OCI-LY1 (cell line): ENCODE measurements around the gene SLC7A14.

Source experiments
- H2AFZ ChIP-seq: fragments of 200-600 bp; sonication (generic), shearing (Covaris generic); 2 replicates; pipeline ENCODE4 v1.6.0; 2014; ENCODE audit warnings: antibody characterized with exemption, mild to moderate bottlenecking, low read length
- H3F3A ChIP-seq: fragments of 200-600 bp; sonication (generic), shearing (Covaris generic); 2 replicates; pipeline ENCODE4 v1.6.0; 2014; ENCODE audit warnings: mild to moderate bottlenecking, antibody characterized with exemption, low read length, moderate library complexity; ENCODE audit not compliant: insufficient read depth
- H3K27ac ChIP-seq: fragments of 200-600 bp; sonication (generic); 2 replicates; pipeline ENCODE4 v1.5.1; 2014; ENCODE audit warnings: low read length, mixed run types, mild to moderate bottlenecking, low read depth; ENCODE audit not compliant: poor library complexity, severe bottlenecking
- H3K27me3 ChIP-seq: fragments of 200-600 bp; sonication (generic); 2 replicates; pipeline ENCODE4 v1.6.0; 2014; ENCODE audit warnings: antibody characterized with exemption, mild to moderate bottlenecking, low read length, moderate library complexity; ENCODE audit not compliant: insufficient read depth
- H3K36me3 ChIP-seq: fragments of 200-600 bp; sonication (generic); 2 replicates; pipeline ENCODE4 v1.6.1; 2014; ENCODE audit warnings: mild to moderate bottlenecking, antibody characterized with exemption, low read length, moderate library complexity, mixed read lengths; ENCODE audit not compliant: insufficient read depth
- H3K4me1 ChIP-seq: fragments of 200-600 bp; sonication (generic); 2 replicates; pipeline ENCODE4 v1.5.1; 2014; ENCODE audit warnings: mild to moderate bottlenecking, low read length, moderate library complexity; ENCODE audit not compliant: insufficient read depth, severe bottlenecking
- H3K4me2 ChIP-seq: fragments of 200-600 bp; sonication (generic), shearing (Covaris generic); 2 replicates; pipeline ENCODE4 v1.6.1; 2014; ENCODE audit warnings: low read length
- H3K4me3 ChIP-seq: fragments of 200-600 bp; sonication (generic); 2 replicates; pipeline ENCODE4 v1.5.1; 2014; ENCODE audit warnings: low read length, low read depth, mild to moderate bottlenecking, mixed read lengths; ENCODE audit not compliant: poor library complexity, severe bottlenecking
- H3K79me2 ChIP-seq: fragments of 200-600 bp; shearing (Covaris generic); 2 replicates; pipeline ENCODE4 v1.6.1; 2016; ENCODE audit warnings: mixed run types, low read length, mixed read lengths; ENCODE audit not compliant: insufficient read depth
- H3K9ac ChIP-seq: fragments of 200-600 bp; sonication (generic), shearing (Covaris generic); 2 replicates; pipeline ENCODE4 v1.6.1; 2014; ENCODE audit warnings: mild to moderate bottlenecking, low read length, mixed read lengths
- H3K9me2 ChIP-seq: fragments of 200-600 bp; sonication (generic), shearing (Covaris generic); 2 replicates; pipeline ENCODE4 v1.6.1; 2014; ENCODE audit warnings: low read depth, mild to moderate bottlenecking, low read length, mixed read lengths
- H3K9me3 ChIP-seq: fragments of 200-600 bp; shearing (Covaris generic); 2 replicates; pipeline ENCODE4 v1.6.1; 2014; ENCODE audit warnings: low read length, mixed read lengths
- H4K20me1 ChIP-seq: fragments of 200-600 bp; sonication (generic), shearing (Covaris generic); 2 replicates; pipeline ENCODE4 v1.6.0; 2016; ENCODE audit warnings: mild to moderate bottlenecking, low read length; ENCODE audit not compliant: insufficient read depth
- EZH2 ChIP-seq: fragments of 200-600 bp; sonication (generic), shearing (Covaris generic); IDR thresholded peaks from 2 replicates; pipeline ENCODE4 v1.8.0; 2017; ENCODE audit warnings: borderline replicate concordance, mixed run types, mild to moderate bottlenecking, antibody characterized with exemption, low read length, moderate library complexity, mixed read lengths
- TF ChIP-seq, protein P1 (sequence below): fragments of 200-600 bp; sonication (generic), shearing (Covaris generic); IDR thresholded peaks from 2 replicates; pipeline ENCODE4 v1.5.1; 2017; ENCODE audit warnings: mild to moderate bottlenecking, antibody characterized with exemption, low read length, moderate library complexity, mixed read lengths

Gene SLC7A14

DNA sequence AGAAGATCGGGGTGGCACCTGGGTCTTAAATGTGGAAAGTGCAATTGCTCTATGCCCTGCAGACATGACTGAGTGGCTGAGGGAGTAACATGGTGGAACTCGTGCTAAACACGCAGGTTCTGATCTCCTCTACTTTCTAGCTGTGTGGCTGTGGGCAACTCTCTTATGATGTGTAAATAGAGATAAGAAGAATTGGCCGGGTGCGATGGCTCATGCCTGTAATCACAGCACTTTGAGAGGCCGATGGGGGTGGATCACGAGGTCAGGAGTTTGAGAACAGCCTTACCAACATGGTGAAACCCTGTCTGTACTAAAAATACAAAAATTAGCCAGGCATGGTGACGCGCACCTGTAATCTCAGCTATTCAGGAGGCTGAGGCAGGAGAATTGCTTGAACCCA, 99.5 kb downstream of the SLC7A14 start:
- Histone ChIP-seq H3K27ac (no peak overlapping the region), H3K9ac (no peak overlapping the region), H4K20me1 (no peaks in the 10 kb centered on the region), H3K9me2 (no peaks in the 10 kb centered on the region), H3K36me3 (no peaks in the 10 kb centered on the region), H3K4me3 (no peak overlapping the region), H3K4me1 (no peaks in the 10 kb centered on the region), H3K4me2 (no peak overlapping the region), H3F3A (no peaks in the 10 kb centered on the region), H3K9me3 (no peaks in the 10 kb centered on the region), H2AFZ (no peak overlapping the region), H3K79me2 (no peaks in the 10 kb centered on the region), H3K27me3 (no peaks in the 10 kb centered on the region)
- TF ChIP-seq, protein P1, sequence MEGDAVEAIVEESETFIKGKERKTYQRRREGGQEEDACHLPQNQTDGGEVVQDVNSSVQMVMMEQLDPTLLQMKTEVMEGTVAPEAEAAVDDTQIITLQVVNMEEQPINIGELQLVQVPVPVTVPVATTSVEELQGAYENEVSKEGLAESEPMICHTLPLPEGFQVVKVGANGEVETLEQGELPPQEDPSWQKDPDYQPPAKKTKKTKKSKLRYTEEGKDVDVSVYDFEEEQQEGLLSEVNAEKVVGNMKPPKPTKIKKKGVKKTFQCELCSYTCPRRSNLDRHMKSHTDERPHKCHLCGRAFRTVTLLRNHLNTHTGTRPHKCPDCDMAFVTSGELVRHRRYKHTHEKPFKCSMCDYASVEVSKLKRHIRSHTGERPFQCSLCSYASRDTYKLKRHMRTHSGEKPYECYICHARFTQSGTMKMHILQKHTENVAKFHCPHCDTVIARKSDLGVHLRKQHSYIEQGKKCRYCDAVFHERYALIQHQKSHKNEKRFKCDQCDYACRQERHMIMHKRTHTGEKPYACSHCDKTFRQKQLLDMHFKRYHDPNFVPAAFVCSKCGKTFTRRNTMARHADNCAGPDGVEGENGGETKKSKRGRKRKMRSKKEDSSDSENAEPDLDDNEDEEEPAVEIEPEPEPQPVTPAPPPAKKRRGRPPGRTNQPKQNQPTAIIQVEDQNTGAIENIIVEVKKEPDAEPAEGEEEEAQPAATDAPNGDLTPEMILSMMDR = no peak
- TF ChIP-seq EZH2 = no peak

DNA sequence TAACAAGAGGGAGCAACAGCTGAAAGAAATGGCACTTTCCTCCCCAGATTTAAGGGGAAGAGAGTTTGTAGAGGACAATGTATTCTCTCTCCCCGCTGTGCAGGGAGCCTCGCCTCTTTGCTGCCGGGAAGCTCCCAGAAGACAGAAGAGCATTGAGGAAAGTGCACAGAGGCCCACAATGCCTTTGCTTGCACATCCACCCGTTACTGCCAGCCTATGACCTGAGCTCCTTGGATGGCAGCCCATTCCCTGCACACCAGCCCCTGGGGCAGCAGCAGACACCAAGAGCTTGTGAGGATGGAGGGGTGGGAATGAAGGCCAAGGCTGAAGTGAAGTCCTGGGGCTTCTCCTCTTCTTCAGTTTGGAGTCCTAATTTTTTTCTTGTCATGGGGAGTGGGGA, 100.2 kb downstream of the SLC7A14 start:
- no peaks in the 10 kb centered on the region for H3F3A ChIP-seq
- H3K79me2 ChIP-seq = no peaks in the 10 kb centered on the region
- H4K20me1 ChIP-seq = no peaks in the 10 kb centered on the region
- no peaks in the 10 kb centered on the region for H3K36me3 ChIP-seq
- no peak overlapping the region for H2AFZ ChIP-seq
- no peaks in the 10 kb centered on the region for H3K4me1 ChIP-seq
- no peak overlapping the region for H3K27ac ChIP-seq
- TF ChIP-seq EZH2 = no peak
- TF ChIP-seq, protein P1 = no peak
- H3K9me3 ChIP-seq = no peaks in the 10 kb centered on the region
- H3K4me3 ChIP-seq = no peak overlapping the region
- H3K27me3 ChIP-seq = no peaks in the 10 kb centered on the region
- no peak overlapping the region for H3K9ac ChIP-seq
- H3K4me2 ChIP-seq = no peak overlapping the region
- H3K9me2 ChIP-seq = no peaks in the 10 kb centered on the region

DNA sequence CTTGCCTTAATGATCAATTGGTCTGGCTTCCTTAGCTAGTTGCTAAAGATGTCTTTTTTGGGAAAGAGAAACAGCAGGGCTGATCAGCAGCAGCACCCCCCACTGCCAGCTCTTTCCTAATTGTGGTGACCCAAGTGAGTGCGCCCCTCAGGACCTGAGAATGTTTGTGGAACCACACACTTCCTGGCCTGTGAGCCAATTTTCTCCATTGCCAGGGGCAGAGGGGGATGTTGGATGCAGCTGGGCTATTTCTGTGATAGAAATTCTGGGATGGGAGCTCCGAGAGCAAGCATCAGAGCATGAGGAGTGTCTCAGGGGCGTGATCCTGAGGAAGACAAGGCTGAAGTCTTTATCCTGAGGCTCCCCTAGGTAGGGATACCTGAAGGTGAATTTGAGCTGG, 100.6 kb downstream of the SLC7A14 start:
- Histone ChIP-seq H3K4me2 (no peak overlapping the region), H3F3A (no peaks in the 10 kb centered on the region), H3K9ac (no peak overlapping the region), H3K9me3 (no peaks in the 10 kb centered on the region), H3K27me3 (no peaks in the 10 kb centered on the region), H2AFZ (no peak overlapping the region), H3K36me3 (no peaks in the 10 kb centered on the region), H3K27ac (no peak overlapping the region), H3K4me3 (no peak overlapping the region), H3K4me1 (no peaks in the 10 kb centered on the region), H4K20me1 (no peaks in the 10 kb centered on the region), H3K79me2 (no peaks in the 10 kb centered on the region), H3K9me2 (no peaks in the 10 kb centered on the region)
- no peak for TF ChIP-seq EZH2
- TF ChIP-seq, protein P1 = no peak
